ENCODE results near the gene TUBGCP3. TPM values are rescaled to one million over a fixed set of nuclear protein-coding genes. Genes with fewer than 3 reads are reported as not detected.

TUBGCP3 gene
- total RNA-seq, 1 donor = 17.0 TPM

DNA sequence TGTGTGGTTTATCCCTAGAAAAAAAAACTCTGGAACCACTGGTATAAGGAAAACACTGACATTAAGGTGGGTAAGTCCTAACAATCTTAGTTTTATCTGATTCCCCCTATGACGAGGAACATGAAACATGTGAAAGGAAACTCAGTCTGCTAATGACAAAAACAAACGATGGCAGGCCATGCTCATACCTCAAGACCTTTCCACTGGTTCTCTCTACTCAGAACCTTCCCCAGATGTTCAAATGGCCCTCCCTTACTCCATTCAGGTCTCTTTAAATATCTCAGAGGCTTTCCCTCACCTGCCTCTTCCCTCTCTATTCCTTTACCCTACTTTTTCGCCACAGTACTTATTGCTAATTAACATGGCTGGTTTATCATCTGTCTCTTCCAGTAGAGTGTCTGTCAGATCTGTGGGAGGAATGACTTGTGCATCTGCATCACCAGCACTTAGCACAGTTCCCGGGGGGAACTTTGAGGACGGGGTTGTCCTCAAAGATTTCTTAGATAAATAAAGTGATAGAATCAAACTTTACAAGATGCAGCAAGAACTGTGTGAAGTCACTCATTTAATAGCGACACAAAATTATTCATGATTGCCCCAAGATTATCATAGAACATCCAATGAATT, 1.5 kb downstream of the TUBGCP3 start:
- no peaks in the 10 kb centered on the region for H3K27me3 ChIP-seq (ENCODE audit: insufficient read depth, low read length)
- H3K79me2 ChIP-seq (ENCODE audit: insufficient read depth, low read length) = peaks cover 55% of the 10 kb centered on the region
- no peaks in the 10 kb centered on the region for H3K36me3 ChIP-seq (ENCODE audit: insufficient read depth, low read length)
- no peaks in the 10 kb centered on the region for H3K9me3 ChIP-seq (ENCODE audit: low read depth, low read length)
- H2AFZ ChIP-seq (ENCODE audit: low read length) = peak overlapping the region; percentile 88
- TF ChIP-seq CTCF (IDR thresholded peaks at IDR 0.05; ENCODE audit: extremely low read depth, low read depth, low read length) = no peak
- no peak for DNase-seq (ENCODE audit: insufficient read length, low spot score, missing footprints)
- H3K4me1 ChIP-seq (ENCODE audit: insufficient read depth, low read length) = peaks cover 4% of the 10 kb centered on the region
- H4K20me1 ChIP-seq (ENCODE audit: insufficient read depth, low read length) = peaks cover 7% of the 10 kb centered on the region
- H3K4me3 ChIP-seq (ENCODE audit: insufficient read depth, low read length) = peak overlapping the region; percentile 86
- H3K27ac ChIP-seq (ENCODE audit: low read depth, low read length) = peak overlapping the region; percentile 76
- peak overlapping the region; percentile 88 for H3K4me2 ChIP-seq (ENCODE audit: insufficient read depth, low read length)

DNA sequence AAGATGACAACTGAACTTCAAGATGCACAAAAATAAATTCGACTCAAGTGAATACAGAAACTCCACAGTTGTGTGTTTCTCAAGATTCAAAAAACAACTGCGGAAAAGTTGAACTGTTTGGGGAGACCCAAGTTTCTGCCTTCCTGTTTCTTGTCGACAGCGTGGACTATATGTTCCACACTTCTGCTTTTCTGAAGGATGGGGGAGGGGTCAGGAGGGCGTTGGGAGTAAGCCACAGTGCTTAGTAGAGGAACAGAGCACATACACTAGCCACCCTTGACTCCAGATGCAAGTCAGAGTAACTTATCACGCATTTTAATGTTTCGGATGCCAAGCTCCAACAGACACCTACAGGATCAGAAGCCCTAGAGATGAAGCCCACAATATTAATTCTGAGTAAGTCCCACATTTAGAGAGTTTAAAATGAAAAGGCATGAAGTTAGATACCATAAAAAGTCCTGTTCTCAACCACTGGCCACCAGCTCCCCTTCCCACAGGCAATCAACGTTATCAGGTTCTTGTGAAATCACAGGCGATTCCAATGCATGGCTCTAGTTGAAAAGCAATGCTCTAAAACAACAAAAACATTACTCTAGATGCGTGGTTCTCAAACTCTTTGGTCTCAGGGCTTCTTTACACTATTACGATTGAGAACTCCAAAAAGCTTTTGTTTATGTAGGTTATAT, 4.2 kb downstream of the TUBGCP3 start:
- Histone ChIP-seq H4K20me1 (ENCODE audit: insufficient read depth, low read length) (peaks cover 7% of the 10 kb centered on the region), H3K9me3 (ENCODE audit: low read depth, low read length) (no peaks in the 10 kb centered on the region), H3K27ac (ENCODE audit: low read depth, low read length) (no peak overlapping the region), H3K79me2 (ENCODE audit: insufficient read depth, low read length) (peaks cover 81% of the 10 kb centered on the region), H3K4me2 (ENCODE audit: insufficient read depth, low read length) (no peak overlapping the region), H3K4me1 (ENCODE audit: insufficient read depth, low read length) (peaks cover 4% of the 10 kb centered on the region), H3K36me3 (ENCODE audit: insufficient read depth, low read length) (no peaks in the 10 kb centered on the region), H2AFZ (ENCODE audit: low read length) (no peak overlapping the region), H3K27me3 (ENCODE audit: insufficient read depth, low read length) (no peaks in the 10 kb centered on the region), H3K4me3 (ENCODE audit: insufficient read depth, low read length) (no peak overlapping the region)
- no peak for DNase-seq (ENCODE audit: insufficient read length, low spot score, missing footprints)
- TF ChIP-seq CTCF (IDR thresholded peaks at IDR 0.05; ENCODE audit: extremely low read depth, low read depth, low read length) = no peak

GRCh38 chr13:112582263-112582662, 5.7 kb downstream of the TUBGCP3 start:
- no peak for TF ChIP-seq CTCF (IDR thresholded peaks at IDR 0.05; ENCODE audit: extremely low read depth, low read depth, low read length)
- peaks cover 7% of the 10 kb centered on the region for H4K20me1 ChIP-seq (ENCODE audit: insufficient read depth, low read length)
- peaks cover 4% of the 10 kb centered on the region for H3K4me1 ChIP-seq (ENCODE audit: insufficient read depth, low read length)
- no peak for DNase-seq (ENCODE audit: insufficient read length, low spot score, missing footprints)
- no peak overlapping the region for H3K4me3 ChIP-seq (ENCODE audit: insufficient read depth, low read length)
- H3K27me3 ChIP-seq (ENCODE audit: insufficient read depth, low read length) = no peaks in the 10 kb centered on the region
- no peak overlapping the region for H3K4me2 ChIP-seq (ENCODE audit: insufficient read depth, low read length)
- H3K9me3 ChIP-seq (ENCODE audit: low read depth, low read length) = no peaks in the 10 kb centered on the region
- H3K36me3 ChIP-seq (ENCODE audit: insufficient read depth, low read length) = no peaks in the 10 kb centered on the region
- no peak overlapping the region for H3K27ac ChIP-seq (ENCODE audit: low read depth, low read length)
- H3K79me2 ChIP-seq (ENCODE audit: insufficient read depth, low read length) = peaks cover 91% of the 10 kb centered on the region
- H2AFZ ChIP-seq (ENCODE audit: low read length) = no peak overlapping the region

DNA sequence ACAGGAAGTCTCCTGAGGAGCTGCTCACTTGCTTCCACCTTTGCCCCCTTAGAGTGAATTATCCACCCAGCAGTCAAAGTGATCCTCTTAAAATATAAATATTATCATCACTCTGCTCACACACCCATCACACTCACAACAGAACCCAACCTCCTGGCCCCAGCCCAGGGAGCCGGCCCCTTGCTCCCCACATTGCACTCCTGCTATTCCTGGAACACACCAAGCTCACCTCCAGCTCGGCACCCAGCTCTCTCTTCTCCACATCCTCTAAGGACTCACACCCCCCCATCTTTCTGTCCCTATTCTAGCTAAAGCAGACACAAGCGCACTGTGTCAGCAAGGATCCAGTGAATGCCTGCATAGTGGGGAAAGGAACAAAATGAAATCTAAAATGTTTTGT, 7.0 kb downstream of the TUBGCP3 start:
- Histone ChIP-seq H3K79me2 (ENCODE audit: insufficient read depth, low read length) (peaks cover 93% of the 10 kb centered on the region), H3K9me3 (ENCODE audit: low read depth, low read length) (no peaks in the 10 kb centered on the region), H3K4me3 (ENCODE audit: insufficient read depth, low read length) (no peak overlapping the region), H3K4me2 (ENCODE audit: insufficient read depth, low read length) (no peak overlapping the region), H3K27ac (ENCODE audit: low read depth, low read length) (no peak overlapping the region), H3K36me3 (ENCODE audit: insufficient read depth, low read length) (no peaks in the 10 kb centered on the region), H4K20me1 (ENCODE audit: insufficient read depth, low read length) (peaks cover 11% of the 10 kb centered on the region), H2AFZ (ENCODE audit: low read length) (no peak overlapping the region), H3K27me3 (ENCODE audit: insufficient read depth, low read length) (no peaks in the 10 kb centered on the region), H3K4me1 (ENCODE audit: insufficient read depth, low read length) (no peaks in the 10 kb centered on the region)
- no peak for DNase-seq (ENCODE audit: insufficient read length, low spot score, missing footprints)
- no peak for TF ChIP-seq CTCF (IDR thresholded peaks at IDR 0.05; ENCODE audit: extremely low read depth, low read depth, low read length)

Data from osteoblast (primary cell).